Retinal pigment epithelial cell (primary cell): ENCODE measurements around the gene CYP27A1.

Source experiments
- DNase-seq: peaks from one replicate; pipeline ENCODE4 v3.0.0-alpha.2; 2010; ENCODE audit warnings: low read depth
- H3K4me3 ChIP-seq: 2 replicates; pipeline ENCODE4 v1.5.1; 2011; ENCODE audit warnings: mild to moderate bottlenecking, low read length, control low read depth, moderate library complexity
- CTCF ChIP-seq: conservative IDR thresholded peaks from 2 replicates; pipeline ENCODE4 v1.5.1; 2011; ENCODE audit warnings: low read depth, low read length, control low read depth, inconsistent platforms

CYP27A1 gene

DNA sequence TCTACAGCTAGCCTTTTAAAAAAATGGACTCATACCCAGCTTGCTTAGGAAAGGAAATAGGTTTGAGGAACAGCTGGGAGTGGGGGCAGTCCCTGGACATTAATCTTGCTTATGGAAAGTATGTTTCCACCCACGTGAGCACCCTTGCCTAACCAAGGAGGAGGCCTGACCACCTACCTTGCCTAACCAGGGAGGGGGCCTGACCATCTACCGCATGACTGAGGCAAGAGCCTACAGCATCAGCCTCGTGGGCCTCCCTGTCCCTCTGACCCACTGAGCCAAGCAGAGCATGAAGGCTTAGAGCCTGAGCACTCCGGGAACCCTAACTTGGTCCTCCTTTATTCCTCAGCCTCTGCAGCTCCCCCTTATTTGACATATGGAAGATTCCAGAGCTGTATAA is 29.4 kb downstream of the CYP27A1 start:
- no peak for DNase-seq
- H3K4me3 ChIP-seq: no peak overlapping the region
- no peak for TF ChIP-seq CTCF

GRCh38 chr2:218812096-218812815 is 30.3 kb downstream of the CYP27A1 start:
- TF ChIP-seq CTCF: no peak
- no peak overlapping the region for H3K4me3 ChIP-seq
- no peak for DNase-seq

DNA sequence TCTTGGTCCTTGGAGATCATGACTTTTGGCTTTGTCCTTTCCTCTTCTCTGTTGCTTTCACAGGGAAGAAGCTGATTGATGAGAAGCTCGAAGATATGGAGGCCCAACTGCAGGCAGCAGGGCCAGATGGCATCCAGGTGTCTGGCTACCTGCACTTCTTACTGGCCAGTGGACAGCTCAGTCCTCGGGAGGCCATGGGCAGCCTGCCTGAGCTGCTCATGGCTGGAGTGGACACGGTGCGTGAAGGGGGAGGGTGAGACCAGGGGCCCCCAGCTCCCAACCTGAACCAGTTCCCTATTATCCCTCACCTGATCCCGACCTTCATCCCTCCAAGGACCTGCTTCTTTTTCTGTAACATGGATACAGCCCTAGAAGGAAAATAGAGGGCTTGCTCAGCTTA is 30.9 kb downstream of the CYP27A1 start:
- no peak for TF ChIP-seq CTCF
- no peak overlapping the region for H3K4me3 ChIP-seq

DNA sequence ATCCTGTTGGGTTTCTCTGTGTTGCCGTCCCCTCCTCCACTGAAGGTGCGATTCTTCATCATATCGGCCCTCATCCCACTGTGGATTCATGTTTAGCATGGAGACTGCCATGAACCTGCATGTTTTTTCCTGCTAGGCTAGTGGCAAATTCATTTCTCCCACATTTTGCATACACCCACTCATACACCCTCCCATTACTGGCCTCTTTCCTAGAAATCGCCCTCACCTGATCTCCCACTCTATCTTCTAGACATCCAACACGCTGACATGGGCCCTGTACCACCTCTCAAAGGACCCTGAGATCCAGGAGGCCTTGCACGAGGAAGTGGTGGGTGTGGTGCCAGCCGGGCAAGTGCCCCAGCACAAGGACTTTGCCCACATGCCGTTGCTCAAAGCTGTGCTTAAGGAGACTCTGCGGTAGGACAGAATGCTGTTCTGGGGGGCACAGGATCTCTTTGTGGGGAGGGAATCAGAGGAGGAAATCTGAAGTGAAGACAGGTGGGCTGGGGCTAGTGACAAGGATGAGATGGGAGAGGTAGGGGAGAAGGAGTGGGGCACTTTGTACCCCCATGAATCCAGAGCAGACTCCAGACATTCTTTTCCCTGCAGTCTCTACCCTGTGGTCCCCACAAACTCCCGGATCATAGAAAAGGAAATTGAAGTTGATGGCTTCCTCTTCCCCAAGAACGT is 32.0 kb downstream of the CYP27A1 start:
- no peak for DNase-seq
- no peak for TF ChIP-seq CTCF
- H3K4me3 ChIP-seq: no peak overlapping the region

More for the DNA sequence above, 30.9 kb downstream of the CYP27A1 start:
- no peak for DNase-seq

- H3K4me3 ChIP-seq: no peak overlapping the region
- DNase-seq: no peak
- TF ChIP-seq CTCF: no peak
Observed at GRCh38 chr2:218814540-218815243, 32.7 kb downstream of the CYP27A1 start.

- no peak for DNase-seq
- H3K4me3 ChIP-seq: no peak overlapping the region
- TF ChIP-seq CTCF: no peak
Observed at GRCh38 chr2:218815244-218815637, 33.3 kb downstream of the CYP27A1 start.
